LoVo (cell line): ENCODE data around the gene TRIM28.
"Not testable (repeated sequence)": the region's sequence is repeated elsewhere in the genome, so short reads cannot be mapped to it uniquely, and the experiment has no call there.

ENCODE experiments used
- DNase-seq: peaks from one replicate; pipeline ENCODE4 v3.0.0-alpha.2; 2016; ENCODE audit warnings: low spot score

TRIM28 gene

DNA sequence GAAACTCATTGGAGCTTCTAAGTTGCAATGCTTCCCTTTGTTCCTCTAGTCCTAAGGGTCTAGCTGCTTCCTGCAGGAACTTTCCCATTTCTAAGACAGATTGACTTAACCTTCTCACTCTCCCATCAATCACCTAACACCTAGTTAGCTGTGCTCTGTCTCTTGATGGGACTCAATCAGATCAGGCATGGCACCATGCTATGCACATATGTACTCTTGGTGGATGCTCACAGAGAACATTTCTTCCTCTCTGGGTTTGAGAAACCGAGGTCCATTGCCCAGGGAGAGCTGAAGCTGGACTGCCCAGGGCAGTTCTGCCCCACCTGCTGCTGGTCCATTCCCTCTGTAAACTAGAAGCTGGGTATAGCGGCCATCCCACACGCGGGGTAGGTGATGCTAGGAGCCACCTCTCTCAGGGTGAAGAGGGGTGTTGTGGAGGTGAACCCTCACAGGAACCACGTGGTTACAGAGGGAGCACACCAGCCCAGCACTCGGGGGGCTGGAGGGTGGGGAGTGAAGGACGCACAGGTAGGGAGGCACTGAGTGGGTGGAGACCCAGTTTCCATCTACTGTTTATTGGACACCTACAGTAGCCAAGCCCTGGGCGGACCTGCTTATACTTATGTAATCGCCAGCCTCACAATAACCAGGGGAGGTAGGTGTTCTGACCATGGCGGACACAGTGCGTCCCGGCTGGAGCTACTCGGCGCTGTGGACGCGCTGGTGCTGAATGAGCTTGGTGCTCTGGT lies 17.7 kb downstream of the TRIM28 start:
- no peak for DNase-seq

DNA sequence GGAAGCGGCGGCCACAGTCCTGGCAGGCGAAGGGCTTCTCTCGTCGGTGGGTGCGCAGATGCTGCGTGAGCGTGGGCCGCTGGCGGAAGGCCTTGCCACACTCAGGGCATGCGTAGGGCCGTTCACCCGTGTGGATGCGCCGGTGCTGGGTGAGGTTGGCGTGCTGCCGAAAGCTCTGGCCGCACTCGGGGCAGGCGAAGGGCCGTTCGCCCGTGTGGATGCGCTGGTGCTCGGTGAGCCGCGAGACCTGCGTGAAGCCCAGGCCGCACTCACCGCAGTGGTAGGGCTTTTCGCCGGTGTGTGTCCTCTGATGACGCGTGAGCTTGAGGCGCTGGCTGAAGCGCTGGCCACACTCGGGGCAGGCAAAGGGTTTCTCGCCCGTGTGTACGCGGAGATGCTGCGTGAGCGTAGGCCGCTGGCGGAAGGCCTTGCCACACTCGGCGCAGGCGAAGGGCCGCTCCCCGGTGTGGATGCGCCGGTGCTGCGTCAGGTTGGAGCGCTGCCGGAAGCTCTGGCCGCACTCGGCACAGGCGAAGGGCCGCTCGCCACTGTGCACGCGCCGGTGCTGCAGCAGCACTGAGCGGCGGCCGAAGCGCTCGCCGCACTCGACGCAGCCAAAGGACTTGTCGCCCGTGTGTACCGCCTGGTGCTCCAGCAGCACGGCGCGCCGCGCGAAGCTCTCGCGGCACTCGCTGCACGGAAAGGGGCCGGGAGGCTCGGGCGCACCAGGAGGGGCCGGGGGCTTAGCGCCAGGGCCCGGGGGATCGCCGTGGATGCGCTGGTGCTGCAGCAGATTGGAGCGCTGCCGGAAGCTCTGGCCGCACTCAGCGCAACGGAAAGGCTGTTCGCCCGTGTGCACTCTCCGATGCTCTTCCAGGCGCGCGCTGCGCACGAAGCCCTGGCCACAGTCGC lies 18.5 kb downstream of the TRIM28 start:
- DNase-seq = no peak

DNA sequence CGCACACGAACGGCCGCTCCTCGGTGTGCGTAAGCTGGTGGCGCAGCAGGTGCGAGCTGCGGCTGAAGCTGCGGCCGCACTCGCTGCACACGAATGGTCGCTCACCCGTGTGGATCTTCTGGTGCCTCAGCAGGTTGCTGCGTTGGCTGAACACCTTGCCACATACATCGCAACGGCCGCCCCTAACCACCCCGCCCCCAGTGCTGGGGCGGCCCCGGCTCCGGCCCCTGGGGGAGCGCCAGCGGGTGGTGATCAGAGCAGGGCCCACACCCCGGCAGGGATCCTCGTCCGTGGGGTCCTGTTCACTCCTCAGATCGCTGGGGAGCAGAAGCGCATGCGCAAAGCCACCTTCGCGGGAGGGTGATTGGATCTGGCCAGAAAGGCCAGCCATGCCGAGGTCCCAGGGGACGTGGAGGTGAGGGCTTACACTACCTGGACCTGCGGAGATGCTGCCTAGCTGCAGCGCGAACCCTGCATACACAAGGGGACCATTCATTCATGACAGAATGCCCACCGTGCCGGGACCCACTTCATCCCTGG lies 19.2 kb downstream of the TRIM28 start:
- DNase-seq = no peak

DNA sequence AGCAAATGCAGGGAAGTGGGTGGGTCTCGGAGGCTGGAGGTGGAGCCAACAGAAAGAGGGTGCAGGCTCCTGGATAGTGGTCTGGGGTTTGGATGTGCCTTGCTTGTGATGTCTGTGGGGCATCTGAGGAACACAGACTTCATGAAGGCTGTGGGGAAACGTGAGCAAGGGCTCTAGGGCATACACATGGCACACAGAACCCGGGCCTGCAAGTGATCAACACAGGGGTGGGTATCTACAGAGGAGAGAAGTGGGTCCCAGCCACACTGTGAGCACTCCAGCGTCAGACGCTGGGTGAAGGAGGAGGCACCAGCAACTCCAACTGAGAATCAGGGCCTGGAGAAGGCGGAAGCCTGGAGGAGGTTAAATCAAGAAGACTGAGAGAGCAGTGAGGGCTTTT lies 20.0 kb downstream of the TRIM28 start:
- DNase-seq = no peak

DNA sequence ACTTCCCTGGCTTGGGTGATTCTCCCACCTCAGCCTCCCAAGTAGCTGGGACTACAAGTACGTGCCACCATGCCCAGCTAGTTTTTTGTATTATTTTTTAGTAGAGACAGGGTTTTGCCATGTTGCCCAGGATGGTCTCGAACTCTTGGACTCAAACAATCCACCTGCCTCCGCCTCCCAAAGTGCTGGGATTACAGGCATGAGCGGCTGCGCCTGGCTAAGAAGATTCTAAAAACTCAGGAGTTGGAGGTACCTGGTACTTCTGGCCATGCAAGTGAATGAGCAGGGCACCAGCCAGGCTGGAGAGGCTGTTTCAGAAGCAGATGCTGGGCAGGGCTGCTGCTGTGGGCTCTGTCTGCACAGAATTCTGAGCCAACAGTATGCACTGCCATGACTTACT lies 23.1 kb downstream of the TRIM28 start:
- no peak for DNase-seq

DNA sequence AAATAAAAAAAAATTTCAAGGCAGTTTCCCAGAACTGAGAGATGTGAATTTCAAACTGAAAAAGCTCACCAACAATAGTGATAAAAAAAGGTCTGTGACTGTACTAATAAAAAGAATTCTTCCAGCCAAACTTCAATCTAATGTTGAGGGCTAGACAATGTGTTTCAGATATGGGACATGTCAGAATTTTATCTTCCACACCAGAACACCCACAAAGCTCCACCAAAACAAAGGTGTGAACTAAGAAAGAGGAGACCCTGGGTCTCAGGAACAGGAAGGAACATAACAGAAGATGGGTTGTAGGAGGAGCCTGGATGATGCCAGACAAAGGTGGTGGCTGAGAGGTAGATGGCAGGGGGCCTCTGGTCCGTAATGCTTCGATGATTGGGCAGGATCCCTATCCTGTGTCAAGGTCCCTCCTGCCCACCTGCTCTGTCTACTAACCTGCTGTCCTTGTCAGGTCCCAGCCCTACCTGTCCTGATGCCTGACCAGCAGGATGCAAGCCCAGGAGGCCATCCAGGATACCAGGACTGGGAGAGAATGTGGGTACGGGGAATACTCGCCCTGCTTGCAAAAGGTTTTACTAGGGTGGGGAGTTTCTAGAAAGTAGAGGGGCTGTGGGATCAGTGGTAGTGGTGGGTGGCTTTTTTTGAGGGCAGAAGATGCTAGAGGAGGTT lies 24.7 kb downstream of the TRIM28 start:
- DNase-seq = no peak

DNA sequence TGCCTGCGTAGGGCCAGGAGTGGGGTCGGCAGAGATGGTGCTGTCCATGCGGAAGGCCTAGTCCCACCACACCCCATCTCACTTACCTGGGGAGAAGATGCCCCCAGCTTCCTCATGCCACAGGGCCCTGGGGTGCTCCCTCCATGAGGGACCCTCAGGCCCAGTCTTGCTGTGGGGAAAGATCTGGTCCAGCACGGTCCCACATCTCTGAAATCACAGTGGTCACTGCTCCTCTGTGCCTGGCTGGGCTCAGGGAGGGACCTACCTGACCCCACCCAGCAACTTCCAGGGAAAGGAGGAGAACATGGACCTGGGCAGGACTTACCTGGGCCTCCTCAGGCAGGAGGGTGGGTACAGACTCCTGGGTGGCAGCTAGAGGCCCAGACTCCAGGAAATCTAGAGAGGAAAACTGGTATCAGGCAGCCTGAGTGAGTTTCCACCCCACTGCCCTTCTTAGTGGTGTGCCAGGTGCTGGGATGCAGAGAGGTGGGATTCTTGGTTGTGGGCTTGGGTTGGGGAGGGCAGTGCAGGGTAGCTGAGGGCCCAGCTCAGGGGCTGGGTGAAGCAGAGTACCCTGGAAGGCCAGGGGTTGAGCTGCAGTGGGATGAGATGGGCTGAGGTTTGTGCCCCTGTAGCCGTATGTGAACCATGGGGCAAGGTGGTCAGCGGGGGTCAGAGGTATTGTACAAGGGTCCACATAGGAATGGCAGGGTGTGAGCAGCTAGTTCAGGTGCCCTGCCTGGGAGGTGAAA lies 25.5 kb downstream of the TRIM28 start:
- no peak for DNase-seq

DNA sequence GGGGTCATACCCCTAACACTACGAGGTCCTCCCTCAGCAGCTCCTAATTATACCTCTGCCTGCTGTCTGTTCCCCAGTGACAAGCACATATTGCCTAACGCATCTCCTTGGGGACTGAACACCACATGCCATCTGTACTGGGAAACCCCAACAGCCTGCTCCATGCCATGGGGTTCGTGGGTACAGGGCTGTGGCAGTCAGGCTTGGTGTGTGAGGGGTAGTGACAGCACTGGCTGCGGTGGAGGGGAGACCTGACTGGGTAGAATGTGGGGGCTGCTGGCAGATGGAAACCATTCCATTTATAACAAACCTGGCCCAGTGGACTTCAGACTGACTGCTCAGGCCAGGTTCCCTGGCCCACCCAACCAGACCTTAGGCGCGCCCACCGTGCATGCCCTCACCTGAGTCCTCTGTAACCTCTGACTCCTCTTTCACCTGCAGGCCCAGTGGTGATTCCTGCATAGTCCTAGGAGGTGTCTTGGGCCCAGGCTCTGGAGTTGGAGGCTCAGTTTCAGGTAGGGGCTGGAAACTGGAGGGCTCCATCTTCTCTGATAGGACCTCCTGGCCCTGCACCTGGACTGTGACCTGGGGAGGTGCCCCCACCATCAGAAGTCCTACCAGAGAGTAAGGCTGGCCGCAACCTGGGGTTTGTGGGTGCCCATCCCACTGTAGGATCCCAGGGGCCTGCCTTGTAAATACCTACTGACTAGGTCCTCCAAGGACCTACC lies 26.2 kb downstream of the TRIM28 start:
- no peak for DNase-seq

DNA sequence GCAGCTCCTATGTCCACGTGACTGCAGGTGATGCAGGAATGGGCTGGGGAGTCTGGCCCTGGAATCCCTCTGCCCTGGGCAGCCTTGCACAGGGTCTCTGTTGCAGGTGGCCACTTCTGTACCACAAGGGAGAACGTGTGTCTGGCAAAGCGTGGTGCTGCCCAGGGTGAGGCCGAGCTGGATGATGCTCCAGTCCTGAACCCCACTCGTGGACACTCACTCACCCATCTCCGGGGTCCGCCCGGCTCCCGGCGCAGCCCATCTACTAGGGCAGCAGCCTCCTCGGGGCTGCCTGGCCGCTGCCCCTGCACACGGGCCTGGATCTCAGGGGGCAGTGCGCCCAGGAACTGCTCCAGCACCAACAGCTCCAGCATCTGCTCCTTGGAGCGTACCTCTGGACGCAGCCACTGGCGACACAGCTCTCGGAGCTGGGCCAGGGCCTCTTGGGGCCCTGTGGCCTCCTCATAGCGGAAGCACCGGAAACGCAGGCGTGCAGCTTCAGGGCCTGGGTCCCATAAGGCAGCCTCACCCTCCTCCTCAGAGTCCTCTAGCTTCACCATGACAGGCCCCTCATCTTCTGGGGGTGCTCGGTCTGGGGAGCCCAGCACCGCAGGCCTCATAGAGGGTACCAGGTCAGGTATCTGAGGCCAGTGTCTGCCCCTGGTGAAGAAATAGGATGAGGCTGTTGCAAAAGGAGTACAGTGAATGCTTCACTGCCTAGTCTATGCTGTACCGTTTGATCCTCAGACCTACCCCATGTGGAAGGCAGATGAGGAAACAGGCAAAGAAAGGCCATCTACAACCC lies 27.1 kb downstream of the TRIM28 start:
- DNase-seq = no peak

DNA sequence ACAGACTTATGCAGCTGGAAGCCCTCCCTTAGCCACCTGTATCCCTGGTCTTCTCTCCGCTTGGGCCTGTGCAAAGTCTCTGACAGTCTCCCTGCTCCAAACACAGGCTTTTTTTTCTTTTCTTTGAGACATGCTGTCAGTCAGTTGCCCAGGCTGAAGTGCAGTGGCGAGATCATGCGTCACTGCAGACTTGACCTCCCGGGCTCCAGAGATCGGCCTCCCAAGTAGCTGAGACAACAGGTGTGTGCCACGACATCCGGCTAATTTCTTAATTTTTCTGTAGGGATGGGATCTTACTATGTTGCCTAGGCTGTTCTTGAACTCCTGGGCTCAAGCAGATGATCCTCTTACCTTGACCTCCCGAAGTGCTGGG lies 27.7 kb downstream of the TRIM28 start:
- no peak for DNase-seq

DNA sequence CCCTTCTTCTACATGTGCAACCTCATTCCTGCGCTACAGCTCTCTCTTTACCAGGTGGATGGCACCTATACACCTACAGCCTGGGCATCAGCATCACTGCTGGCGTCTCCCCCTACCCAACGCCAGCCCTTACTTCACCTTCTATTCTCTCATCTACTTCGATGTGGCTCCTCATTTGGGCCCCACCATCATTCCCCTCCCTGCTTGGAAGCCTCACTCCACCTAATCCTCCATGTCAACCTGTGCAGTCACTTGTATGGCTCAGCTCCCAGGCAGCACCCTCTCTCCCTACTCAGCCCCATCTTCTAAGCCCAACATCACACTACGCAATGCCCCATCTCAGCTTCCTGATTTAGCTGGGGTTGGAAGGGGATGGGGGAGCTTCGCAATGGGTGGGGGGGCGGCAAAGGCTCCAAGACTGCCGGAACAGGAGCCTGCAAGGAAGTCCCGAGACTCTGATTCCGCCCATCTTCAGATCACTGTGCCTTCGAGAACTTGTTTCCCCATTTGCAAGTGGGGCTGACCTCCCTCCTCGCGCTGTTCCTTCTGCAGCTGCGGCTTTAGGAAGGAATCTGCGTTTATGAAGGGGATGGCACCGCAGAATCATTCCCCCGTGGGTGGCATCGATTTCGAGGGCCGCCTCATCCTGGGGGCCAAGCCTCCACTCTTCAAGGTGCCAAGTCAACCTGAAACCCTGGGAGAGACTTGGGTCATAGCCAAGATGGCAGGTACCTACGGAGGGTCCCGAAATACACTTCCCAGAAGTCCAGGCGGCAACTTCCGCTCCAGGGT lies 28.4 kb downstream of the TRIM28 start:
- no peak for DNase-seq

DNA sequence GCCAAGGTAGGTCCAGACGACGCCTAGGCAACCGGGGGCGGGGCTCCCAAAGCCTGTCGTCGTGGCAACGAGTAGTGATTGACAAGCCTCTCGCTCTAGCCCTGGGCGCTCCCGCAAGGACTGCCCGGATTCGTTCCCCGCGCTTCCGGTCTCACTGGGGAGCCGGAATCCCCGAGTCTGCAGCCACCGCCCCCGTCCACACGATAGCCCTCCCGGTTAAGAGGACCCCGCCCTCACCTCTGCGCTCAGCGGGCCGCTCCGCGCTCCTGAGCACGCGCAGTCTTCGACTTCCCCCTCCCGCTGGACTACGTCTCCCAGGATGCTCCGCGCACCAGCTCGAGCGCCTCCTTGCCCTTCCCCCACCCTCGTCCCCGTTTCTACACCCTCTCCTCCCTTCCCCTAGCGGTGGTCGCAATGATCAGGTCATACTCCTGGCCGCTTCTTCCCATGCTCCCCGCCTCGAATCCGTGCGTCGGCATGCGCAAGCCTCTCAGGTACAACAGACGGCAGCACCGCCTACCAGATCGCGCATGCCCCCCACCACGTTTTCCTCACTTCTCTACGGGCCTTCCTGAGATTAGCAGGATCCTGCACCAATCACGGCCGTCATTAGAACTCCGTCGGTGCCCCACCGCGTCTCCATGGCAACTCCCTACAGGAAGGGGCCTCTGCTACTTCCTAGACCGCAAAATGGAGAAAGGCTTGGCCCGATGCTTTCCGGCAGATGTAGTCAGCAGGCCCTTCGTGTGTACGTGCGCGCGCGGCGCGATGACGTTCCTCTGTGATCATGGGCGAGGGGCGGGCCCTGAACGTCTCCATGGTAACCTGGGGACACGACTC lies 29.2 kb downstream of the TRIM28 start, which contains the start of gene MZF1:
MZF1 (minus strand) TSS at position 518 of the 840 bp plus-strand sequence. CDS start 1,946 bp downstream, outside the sequence.
- DNase-seq = peak; percentile 100

DNA sequence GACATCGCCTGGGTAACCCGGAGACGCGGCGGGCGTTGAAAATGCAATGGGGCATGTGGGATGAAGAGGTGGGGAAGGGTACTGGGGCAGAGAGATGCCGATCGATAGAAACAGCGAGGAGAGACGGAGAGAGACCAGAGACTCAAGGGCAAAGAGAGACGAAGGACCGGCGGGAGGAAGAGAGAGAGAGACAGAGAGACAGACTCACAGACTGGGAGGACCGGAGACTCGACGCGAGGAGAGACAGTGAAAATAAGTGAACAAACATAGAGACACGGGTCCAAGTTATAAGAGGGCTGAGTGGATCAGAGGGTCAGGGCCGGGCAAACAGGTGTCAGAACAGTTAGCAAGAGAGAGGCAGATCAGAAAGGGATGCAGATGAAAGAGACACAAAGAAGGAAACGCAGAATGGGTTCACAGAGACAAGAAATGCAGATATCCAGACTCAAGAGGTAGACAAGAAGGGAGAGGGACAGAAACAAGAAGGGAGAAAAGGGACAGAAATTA lies 29.8 kb downstream of the TRIM28 start:
- DNase-seq = no peak

DNA sequence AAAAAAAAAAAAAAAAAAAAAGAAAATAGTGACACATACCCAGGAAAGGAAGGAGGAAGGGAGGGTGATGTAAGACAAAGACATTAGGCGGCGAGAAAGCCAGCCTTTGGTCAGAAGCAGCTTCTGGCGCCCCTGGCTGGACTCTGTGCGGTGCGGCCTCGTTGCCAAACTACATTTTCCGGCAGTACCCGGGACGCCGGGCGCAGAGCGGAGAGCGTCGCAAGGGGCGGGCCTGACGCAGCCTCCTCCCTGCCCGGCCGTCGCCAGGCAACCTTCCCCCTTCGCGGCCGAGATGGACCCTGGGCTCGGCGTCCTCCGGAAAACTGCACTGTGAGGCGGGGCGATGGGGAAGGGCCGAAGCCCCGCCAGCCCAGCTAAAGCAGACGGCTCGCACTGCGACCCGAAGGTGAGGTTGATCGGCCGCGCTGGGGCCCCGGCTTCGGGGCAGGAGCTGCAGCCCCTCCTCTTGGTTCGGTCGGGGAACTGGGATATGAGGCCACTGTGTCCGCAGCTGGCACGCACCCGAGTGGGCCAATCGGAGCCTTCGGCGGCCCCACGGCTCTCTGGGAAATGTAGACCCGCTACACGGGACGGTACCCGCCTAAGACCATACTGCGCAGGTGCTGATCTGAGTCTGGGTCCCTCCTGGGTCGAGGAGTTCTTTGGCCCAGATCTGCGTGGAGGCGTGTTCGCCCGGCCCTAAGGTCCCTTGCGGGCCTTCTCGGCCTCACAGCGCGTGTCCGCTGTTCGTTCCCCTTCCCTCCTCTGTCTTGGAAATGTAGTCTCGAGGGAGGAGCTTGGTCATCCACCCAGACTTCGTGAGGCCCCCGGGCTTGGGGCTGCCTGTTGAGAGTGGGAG lies 31.5 kb downstream of the TRIM28 start:
- peak; percentile 92 for DNase-seq

DNA sequence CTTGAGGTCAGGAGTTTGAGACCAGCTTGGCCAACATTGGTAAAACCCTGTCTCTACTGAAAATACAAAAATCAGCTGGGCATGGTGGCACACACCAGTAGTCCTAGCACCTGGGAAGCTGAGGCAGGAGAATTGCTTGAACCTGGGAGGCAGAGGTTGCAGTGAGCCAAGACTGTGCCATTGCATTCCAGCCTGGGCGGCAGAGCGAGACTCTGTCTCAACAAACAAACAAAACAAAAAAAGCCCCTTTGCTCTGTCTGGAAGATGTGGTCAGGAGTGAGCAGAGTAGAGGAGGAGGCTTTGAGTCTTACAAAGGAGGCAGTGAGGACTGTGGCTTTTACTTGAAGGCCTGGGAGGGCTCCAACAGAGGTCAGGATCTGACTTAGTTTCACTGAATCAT lies 33.7 kb downstream of the TRIM28 start:
- DNase-seq = not testable (repeated sequence)

DNA sequence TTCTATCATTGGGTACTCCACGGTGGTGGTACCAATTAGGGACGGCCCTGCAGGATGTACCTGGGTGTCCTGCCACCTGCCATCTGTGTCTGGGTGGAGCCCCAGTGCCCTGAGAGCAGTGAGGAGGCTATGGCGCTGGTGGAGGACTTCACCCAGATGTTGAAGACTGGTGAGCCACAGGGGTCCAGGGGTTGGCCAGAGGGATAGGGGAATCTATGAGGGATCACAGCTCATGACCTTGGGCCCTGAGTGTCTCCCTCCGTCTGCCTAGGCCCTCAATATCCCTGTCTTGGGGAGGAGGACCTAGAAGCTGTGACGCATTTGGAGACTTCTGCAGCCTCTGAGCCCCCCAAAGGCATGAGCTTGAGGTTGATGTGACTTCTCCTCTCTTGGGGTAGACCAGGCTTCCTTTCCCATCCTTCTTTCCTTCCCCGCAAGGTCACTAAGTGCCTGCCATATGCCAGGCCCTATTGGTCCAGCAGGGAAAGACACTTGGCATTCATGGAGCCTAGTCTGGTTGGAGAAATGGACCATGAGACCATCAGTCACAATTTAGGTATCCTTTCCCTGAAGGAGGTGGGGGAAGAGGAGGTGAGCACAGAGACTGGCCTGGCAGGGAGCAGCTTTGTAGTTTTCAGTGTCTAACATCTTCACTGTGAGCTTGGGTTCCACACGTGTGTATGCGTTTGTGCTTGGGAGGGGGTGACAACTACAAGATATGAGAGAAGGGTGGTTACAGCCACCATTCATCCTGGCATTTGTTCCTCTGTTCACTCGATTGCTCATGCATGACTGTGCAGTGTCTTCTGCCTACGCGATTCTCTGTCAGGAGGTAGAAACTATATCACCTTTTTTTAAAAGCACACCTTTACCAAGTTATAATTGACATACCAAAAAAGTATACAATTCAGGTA lies 34.4 kb downstream of the TRIM28 start:
- no peak for DNase-seq
